ENCODE data around the gene FIBP. TPM values are rescaled to one million over a fixed set of nuclear protein-coding genes. Genes with fewer than 3 reads are reported as not detected.

The FIBP gene
- total RNA-seq, 1 donor, result 144 TPM

DNA sequence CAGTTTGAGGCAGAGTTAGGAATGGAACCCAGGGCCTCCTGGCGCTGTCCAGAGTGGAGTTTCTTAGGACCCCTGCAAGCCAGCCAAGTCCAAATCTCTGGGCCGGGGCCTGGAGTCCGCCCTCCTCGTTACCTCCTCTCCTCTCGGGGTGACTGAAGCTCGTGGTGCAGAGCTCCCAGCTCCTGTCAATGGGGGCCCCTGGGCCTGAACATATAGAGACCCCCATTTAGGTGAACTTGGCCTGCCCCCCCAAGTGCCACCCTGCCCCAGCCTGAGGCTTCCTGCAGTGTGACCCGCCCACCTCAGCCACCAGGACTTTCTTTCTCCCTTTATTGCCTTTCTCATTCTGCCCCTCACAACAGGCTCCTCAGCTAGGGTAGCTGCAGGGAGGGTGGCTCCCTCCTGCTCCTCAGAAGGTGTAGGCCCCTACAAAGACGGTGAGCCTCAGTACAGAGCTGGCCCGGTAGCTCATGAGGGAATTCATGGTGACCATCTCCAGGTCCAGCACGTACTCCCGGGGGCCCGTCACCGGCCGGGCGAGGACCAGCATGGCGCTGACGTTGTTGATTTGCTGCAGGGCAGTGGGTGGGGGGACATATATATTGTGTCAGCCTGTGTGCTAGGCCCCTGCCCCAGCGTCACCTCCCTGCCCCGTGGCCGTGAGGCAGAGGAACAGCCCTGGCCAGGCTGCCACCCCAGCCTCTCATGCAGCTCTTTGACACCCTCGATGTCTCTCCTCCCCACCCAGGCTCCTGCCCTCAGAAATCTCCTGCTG lies 21.6 kb downstream of the FIBP start:
- TF ChIP-seq, protein P1, sequence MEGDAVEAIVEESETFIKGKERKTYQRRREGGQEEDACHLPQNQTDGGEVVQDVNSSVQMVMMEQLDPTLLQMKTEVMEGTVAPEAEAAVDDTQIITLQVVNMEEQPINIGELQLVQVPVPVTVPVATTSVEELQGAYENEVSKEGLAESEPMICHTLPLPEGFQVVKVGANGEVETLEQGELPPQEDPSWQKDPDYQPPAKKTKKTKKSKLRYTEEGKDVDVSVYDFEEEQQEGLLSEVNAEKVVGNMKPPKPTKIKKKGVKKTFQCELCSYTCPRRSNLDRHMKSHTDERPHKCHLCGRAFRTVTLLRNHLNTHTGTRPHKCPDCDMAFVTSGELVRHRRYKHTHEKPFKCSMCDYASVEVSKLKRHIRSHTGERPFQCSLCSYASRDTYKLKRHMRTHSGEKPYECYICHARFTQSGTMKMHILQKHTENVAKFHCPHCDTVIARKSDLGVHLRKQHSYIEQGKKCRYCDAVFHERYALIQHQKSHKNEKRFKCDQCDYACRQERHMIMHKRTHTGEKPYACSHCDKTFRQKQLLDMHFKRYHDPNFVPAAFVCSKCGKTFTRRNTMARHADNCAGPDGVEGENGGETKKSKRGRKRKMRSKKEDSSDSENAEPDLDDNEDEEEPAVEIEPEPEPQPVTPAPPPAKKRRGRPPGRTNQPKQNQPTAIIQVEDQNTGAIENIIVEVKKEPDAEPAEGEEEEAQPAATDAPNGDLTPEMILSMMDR (IDR thresholded peaks at IDR 0.05; ENCODE audit: insufficient read depth, low read depth, low read length), result no peak
- H3K4me3 ChIP-seq (ENCODE audit: low read depth, low read length), result no peak overlapping the region
- no peak for DNase-seq (ENCODE audit: low read depth)

DNA sequence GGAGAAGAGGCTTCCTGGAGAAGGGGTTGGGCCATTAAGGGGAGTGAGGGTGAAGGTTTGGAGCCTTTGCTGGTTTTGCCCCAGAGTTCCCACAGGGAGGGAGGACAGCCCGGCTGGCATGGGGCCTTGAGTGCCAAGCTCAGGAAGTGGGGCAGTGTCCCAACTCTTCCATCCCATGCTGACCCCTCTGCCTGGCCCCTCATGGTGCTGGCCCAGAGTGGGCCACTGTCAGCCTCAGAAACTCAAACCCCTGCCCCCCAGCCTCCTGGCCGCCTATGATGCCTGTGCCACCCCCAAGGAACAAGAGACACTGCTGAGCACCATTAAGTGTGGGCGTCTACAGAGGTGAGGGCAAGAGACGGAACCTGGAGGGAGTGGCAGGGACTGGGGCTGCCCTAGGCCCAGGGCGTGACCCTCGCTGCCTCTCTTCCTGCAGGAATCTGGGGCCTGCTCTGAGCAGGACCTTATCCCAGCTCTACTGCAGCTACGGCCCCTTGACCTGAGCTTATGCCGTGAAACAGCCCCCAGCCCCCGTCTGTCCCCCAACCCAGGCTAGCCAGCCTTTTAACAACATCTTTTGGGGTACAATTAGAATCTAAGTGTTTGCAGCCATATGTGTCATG lies 22.6 kb downstream of the FIBP start:
- TF ChIP-seq, protein P1 (IDR thresholded peaks at IDR 0.05; ENCODE audit: insufficient read depth, low read depth, low read length), result no peak
- no peak for DNase-seq (ENCODE audit: low read depth)
- no peak overlapping the region for H3K4me3 ChIP-seq (ENCODE audit: low read depth, low read length)

DNA sequence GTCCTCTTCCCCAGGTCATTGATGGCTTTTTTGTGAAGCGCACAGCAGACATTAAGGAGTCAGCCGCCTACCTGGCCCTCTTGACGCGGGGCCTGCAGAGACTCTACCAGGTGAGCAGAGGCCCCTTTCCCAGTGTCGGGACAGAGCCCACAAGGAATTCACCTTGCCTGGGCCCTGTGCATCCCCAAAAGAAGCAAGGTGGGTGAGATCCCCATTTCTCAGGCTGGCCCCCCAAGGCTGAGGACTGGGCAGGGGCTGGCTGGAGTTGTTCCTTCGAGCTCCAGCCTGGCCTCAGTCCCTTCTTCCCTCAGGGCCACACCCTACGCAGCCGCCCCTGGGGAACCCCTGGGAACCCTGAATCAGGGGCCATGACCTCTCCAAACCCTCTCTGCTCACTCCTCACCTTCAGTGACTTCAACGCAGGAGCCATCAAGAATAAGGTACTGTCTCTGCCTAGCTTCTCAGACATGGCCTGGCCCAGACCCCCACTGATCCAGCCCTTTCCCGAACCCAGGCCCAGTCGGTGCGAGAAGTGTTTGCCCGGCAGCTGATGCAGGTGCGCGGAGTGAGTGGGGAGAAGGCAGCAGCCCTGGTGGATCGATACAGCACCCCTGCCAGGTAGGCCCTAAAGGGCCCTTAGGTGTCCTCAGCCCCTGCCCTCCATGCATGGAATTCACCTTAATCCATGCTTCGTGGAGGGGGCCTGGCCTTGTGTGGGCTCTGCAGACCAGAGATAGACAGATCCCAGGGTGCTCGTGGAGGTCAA lies 23.4 kb downstream of the FIBP start:
- no peak overlapping the region for H3K4me3 ChIP-seq (ENCODE audit: low read depth, low read length)
- TF ChIP-seq, protein P1 (IDR thresholded peaks at IDR 0.05; ENCODE audit: insufficient read depth, low read depth, low read length), result no peak
- no peak for DNase-seq (ENCODE audit: low read depth)

DNA sequence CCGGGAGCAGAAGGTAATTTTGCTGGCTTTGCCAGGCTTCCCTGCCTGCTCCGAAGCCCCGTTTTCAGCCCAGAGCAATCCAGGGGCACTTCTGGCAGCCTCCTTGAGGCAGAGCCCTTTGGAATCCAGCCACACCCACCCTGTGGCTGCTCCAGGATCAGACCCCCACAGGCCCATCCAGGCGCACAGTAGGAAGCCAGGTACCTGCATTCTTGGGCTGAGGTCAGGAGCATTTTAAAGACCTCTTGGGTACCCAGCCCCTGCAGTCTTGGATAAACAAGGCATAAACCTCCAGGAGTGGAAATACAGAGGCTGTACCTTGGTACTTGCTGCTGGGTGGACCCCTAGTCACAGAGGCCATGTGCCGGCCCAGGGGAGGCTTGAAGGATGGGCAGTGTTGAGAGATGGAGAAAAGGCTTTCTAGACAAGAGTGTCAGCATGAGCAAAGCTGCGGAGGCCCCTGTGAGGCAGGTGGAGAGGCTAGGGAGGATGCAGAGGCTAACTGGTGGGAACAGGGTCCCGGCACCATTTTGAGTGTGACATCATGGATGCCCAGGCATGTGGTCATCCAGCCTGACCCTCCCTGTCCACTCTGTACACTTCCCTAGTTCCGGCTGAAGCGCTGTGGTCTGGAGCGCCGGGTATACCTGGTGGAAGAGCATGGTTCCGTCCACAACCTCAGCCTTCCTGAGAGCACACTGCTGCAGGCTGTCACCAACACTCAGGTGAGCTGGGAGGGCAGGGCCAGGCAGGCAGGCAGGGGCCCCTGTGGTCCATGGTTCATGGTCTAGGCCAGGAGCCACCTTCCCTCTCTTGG lies 24.2 kb downstream of the FIBP start:
- DNase-seq (ENCODE audit: low read depth), result no peak
- no peak overlapping the region for H3K4me3 ChIP-seq (ENCODE audit: low read depth, low read length)
- TF ChIP-seq, protein P1 (IDR thresholded peaks at IDR 0.05; ENCODE audit: insufficient read depth, low read depth, low read length), result no peak

DNA sequence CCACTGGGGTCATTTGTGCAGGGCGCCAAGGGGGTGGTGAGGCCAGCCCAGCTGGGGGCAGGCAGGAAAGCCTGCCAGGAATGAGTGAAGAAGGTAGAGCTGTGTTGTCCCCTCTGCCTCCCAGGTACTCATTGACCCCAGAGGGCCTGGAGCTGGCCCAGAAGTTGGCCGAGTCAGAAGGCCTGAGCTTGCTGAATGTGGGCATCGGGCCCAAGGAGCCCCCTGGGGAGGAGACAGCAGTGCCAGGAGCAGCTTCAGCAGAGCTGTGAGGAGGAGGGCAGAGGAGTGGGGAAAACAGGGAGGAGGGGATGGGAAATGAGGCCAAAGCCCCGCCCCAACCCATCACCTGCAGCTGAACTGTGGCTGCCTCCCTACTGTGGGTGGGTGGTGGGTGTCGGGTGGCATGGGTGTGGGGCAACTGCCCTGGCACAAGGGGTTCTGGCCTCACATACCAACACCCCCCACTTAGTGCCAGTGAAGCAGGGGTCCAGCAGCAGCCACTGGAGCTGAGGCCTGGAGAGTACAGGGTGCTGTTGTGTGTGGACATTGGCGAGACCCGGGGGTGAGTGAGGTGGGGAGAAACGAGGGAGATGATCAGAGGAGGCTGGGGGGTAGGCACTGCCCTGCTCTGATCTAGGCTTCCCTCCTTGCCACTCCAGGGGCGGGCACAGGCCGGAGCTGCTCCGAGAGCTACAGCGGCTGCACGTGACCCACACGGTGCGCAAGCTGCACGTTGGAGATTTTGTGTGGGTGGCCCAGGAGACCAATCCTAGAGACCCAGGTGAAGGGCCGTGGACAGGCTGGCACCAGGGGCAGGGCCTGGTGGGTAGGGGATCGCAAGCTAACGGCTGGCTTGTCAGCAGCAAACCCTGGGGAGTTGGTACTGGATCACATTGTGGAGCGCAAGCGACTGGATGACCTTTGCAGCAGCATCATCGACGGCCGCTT lies 25.1 kb downstream of the FIBP start:
- no peak for DNase-seq (ENCODE audit: low read depth)
- TF ChIP-seq, protein P1 (IDR thresholded peaks at IDR 0.05; ENCODE audit: insufficient read depth, low read depth, low read length), result no peak

More for the DNA sequence above, 25.1 kb downstream of the FIBP start:
- no peak overlapping the region for H3K4me3 ChIP-seq (ENCODE audit: low read depth, low read length)

Data from fibroblast of villous mesenchyme (primary cell).